ENCODE measurements around the gene RPS6KL1.

The RPS6KL1 gene

DNA sequence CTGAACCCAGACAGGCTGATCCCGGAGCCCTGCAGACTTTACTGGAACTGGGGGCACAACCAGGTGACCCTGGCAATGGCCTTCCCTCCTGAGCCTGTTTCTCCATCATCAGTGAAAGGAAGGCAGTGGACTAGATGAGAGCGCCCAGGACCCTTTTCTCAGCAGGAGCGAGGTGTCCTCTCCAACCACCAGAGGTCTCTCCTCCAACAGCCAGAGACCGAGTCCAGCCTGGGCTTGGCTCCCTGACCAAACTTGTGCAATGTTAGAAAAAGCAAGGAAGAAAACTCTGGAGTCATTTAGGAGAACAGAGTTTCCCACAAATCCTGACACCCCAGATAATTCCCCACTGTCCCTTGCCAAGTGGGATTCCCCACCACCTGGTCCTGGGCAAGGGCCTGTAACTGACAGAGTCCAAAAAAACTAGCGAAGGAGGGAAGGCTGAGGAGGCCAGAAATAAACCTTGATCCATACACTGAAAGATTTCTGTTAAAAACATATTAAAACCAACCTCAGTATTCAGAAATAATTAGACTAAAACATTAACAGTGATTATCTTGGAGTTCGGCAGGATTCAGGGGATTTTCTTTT, 9.0 kb downstream of the RPS6KL1 start:
- no peaks in the 10 kb centered on the region for H3K27me3 ChIP-seq (ENCODE audit: control insufficient read depth in 3 of 3, insufficient read depth in 3 of 3, low read depth in 1 of 3, low read length in 3 of 3)
- H3K18ac ChIP-seq (ENCODE audit: low read length) = no peak overlapping the region
- H2AK5ac ChIP-seq (ENCODE audit: low read depth, low read length) = no peak overlapping the region
- H3K23ac ChIP-seq (ENCODE audit: low read depth, low read length, poor library complexity) = no peak overlapping the region
- no peaks in the 10 kb centered on the region for H3K9me3 ChIP-seq (replicated peaks in 1 of 2; ENCODE audit: control insufficient read depth in 2 of 2, insufficient read depth in 1 of 2, low read depth in 1 of 2, low read length in 2 of 2)
- no peak overlapping the region for H4K8ac ChIP-seq (ENCODE audit: low read depth, low read length)
- H2BK12ac ChIP-seq (ENCODE audit: low read length) = no peak overlapping the region
- no peak overlapping the region for H2AFZ ChIP-seq (ENCODE audit: low read length)
- H3K9ac ChIP-seq (ENCODE audit: low read depth, low read length, poor library complexity) = no peak overlapping the region
- no peaks in the 10 kb centered on the region for H3K4me1 ChIP-seq (ENCODE audit: control insufficient read depth in 2 of 2, insufficient read depth in 1 of 2, low read depth in 1 of 2, low read length in 2 of 2)
- H3K4me2 ChIP-seq (ENCODE audit: insufficient read depth, low read length, poor library complexity, severe bottlenecking) = no peak overlapping the region
- no peak overlapping the region for H3K27ac ChIP-seq (replicated peaks; ENCODE audit: low read length)
- no peak overlapping the region for H2BK120ac ChIP-seq (ENCODE audit: low read depth, low read length)
- H2BK5ac ChIP-seq (ENCODE audit: low read length) = no peak overlapping the region
- no peak overlapping the region for H3K4me3 ChIP-seq (ENCODE audit: low read length in 2 of 2)
- WGBS, 2 donors (ENCODE audit: extremely low coverage in 2 of 2, insufficient read length in 2 of 2, insufficient replicate concordance in 1 of 2) = no CpG with 5 or more reads among the region's 6 CpGs
- no peak overlapping the region for H4K91ac ChIP-seq (ENCODE audit: low read depth, low read length, poor library complexity)
- peak; percentile 33 for DNase-seq (ENCODE audit: low spot score)
- H3K79me1 ChIP-seq (ENCODE audit: low read depth, low read length) = peaks cover 2% of the 10 kb centered on the region
- peaks cover 0 to under 1% of the 10 kb centered on the region in 2 donors for H3K36me3 ChIP-seq (replicated peaks in 1 of 2; ENCODE audit: control insufficient read depth in 2 of 2, insufficient read depth in 2 of 2, low read length in 2 of 2)
- no peak overlapping the region for H3K4ac ChIP-seq (ENCODE audit: low read length)
- no peak overlapping the region for H3K14ac ChIP-seq (ENCODE audit: low read length)
- H2BK15ac ChIP-seq (ENCODE audit: low read length) = no peak overlapping the region

DNA sequence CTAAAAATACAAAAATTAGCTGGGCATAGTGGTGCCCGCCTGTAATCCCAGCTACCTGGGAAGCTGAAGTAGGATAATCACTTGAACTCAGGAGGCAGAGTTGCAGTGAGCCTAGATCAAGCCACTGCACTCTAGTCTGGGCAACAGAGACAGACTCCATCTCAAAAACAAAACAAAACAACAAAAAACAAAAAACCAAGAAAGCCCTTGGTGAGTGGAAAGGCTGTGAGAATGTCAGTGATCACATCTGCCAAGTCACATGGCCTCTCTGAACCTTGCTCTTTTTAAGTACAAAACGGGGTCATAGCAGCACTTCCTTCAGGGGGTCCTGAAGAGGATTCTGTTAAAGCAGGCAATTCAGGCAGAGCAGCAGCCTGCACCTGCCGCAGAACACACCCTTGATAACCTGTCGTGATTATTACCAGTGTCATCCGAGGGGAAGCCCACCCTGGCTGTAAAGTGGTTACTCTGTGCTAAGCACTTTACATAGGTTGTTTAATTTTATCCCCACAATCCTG, 9.6 kb downstream of the RPS6KL1 start:
- Histone ChIP-seq H3K4me3 (ENCODE audit: low read length in 2 of 2) (no peak overlapping the region), H3K79me1 (ENCODE audit: low read depth, low read length) (peaks cover 2% of the 10 kb centered on the region), H2BK15ac (ENCODE audit: low read length) (no peak overlapping the region), H2BK5ac (ENCODE audit: low read length) (no peak overlapping the region), H2BK120ac (ENCODE audit: low read depth, low read length) (no peak overlapping the region), H3K14ac (ENCODE audit: low read length) (no peak overlapping the region), H3K18ac (ENCODE audit: low read length) (no peak overlapping the region), H3K36me3 (replicated peaks in 1 of 2; ENCODE audit: control insufficient read depth in 2 of 2, insufficient read depth in 2 of 2, low read length in 2 of 2) (no peaks in the 10 kb centered on the region), H2AK5ac (ENCODE audit: low read depth, low read length) (no peak overlapping the region), H3K9me3 (replicated peaks in 1 of 2; ENCODE audit: control insufficient read depth in 2 of 2, insufficient read depth in 1 of 2, low read depth in 1 of 2, low read length in 2 of 2) (no peaks in the 10 kb centered on the region), H3K9ac (ENCODE audit: low read depth, low read length, poor library complexity) (no peak overlapping the region), H3K4ac (ENCODE audit: low read length) (no peak overlapping the region), H3K27ac (replicated peaks; ENCODE audit: low read length) (no peak overlapping the region), H2BK12ac (ENCODE audit: low read length) (no peak overlapping the region), H4K91ac (ENCODE audit: low read depth, low read length, poor library complexity) (no peak overlapping the region), H3K4me2 (ENCODE audit: insufficient read depth, low read length, poor library complexity, severe bottlenecking) (no peak overlapping the region), H2AFZ (ENCODE audit: low read length) (no peak overlapping the region), H3K23ac (ENCODE audit: low read depth, low read length, poor library complexity) (no peak overlapping the region), H3K27me3 (ENCODE audit: control insufficient read depth in 3 of 3, insufficient read depth in 3 of 3, low read depth in 1 of 3, low read length in 3 of 3) (no peaks in the 10 kb centered on the region), H3K4me1 (ENCODE audit: control insufficient read depth in 2 of 2, insufficient read depth in 1 of 2, low read depth in 1 of 2, low read length in 2 of 2) (no peaks in the 10 kb centered on the region), H4K8ac (ENCODE audit: low read depth, low read length) (no peak overlapping the region)
- whole genome bisulfite sequencing, 2 donors (ENCODE audit: extremely low coverage in 2 of 2, insufficient read length in 2 of 2, insufficient replicate concordance in 1 of 2) = no CpG with 5 or more reads among the region's 5 CpGs
- DNase-seq (ENCODE audit: low spot score) = no peak

DNA sequence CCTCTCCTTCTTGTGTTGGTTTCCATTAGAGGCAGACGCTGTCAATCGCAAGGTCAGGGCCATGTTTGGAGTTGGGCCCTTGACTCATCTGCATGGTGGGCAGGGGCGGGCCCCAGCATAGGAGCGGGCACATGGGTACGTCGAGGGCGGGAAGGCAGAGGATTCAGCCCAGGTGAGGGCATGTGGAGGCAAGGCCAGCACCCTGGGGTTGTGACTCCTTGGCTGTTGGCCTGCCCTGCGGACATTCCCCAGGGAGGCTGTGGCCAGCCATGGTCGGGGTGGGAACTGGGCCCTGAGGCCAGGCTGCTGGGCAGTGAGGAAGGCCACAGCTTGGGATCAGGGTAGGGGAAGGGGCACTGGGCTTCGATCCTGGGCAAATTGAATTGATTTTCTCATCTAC, 10.3 kb downstream of the RPS6KL1 start:
- no peak overlapping the region for H3K9ac ChIP-seq (ENCODE audit: low read depth, low read length, poor library complexity)
- H3K27ac ChIP-seq (replicated peaks; ENCODE audit: low read length) = no peak overlapping the region
- no peak overlapping the region for H2BK5ac ChIP-seq (ENCODE audit: low read length)
- no peak overlapping the region for H2BK12ac ChIP-seq (ENCODE audit: low read length)
- no peak overlapping the region for H2BK15ac ChIP-seq (ENCODE audit: low read length)
- peaks cover 2% of the 10 kb centered on the region for H3K79me1 ChIP-seq (ENCODE audit: low read depth, low read length)
- H3K4me2 ChIP-seq (ENCODE audit: insufficient read depth, low read length, poor library complexity, severe bottlenecking) = no peak overlapping the region
- H3K18ac ChIP-seq (ENCODE audit: low read length) = peak overlapping the region; percentile 66
- no peak overlapping the region for H3K14ac ChIP-seq (ENCODE audit: low read length)
- peak overlapping the region in 1 of 2 donors; percentile 38 for H3K4me3 ChIP-seq (ENCODE audit: low read length in 2 of 2)
- no peak overlapping the region for H2AK5ac ChIP-seq (ENCODE audit: low read depth, low read length)
- H4K91ac ChIP-seq (ENCODE audit: low read depth, low read length, poor library complexity) = peak overlapping the region; percentile 65
- no CpG with 5 or more reads among the region's 10 CpGs for WGBS, 2 donors (ENCODE audit: extremely low coverage in 2 of 2, insufficient read length in 2 of 2, insufficient replicate concordance in 1 of 2)
- H3K36me3 ChIP-seq (replicated peaks in 1 of 2; ENCODE audit: control insufficient read depth in 2 of 2, insufficient read depth in 2 of 2, low read length in 2 of 2) = no peaks in the 10 kb centered on the region
- H3K23ac ChIP-seq (ENCODE audit: low read depth, low read length, poor library complexity) = no peak overlapping the region
- no peak overlapping the region for H3K4ac ChIP-seq (ENCODE audit: low read length)
- no peak for DNase-seq (ENCODE audit: low spot score)
- no peak overlapping the region for H4K8ac ChIP-seq (ENCODE audit: low read depth, low read length)
- H3K4me1 ChIP-seq (ENCODE audit: control insufficient read depth in 2 of 2, insufficient read depth in 1 of 2, low read depth in 1 of 2, low read length in 2 of 2) = no peaks in the 10 kb centered on the region
- no peaks in the 10 kb centered on the region for H3K9me3 ChIP-seq (replicated peaks in 1 of 2; ENCODE audit: control insufficient read depth in 2 of 2, insufficient read depth in 1 of 2, low read depth in 1 of 2, low read length in 2 of 2)
- H2AFZ ChIP-seq (ENCODE audit: low read length) = no peak overlapping the region
- no peaks in the 10 kb centered on the region for H3K27me3 ChIP-seq (ENCODE audit: control insufficient read depth in 3 of 3, insufficient read depth in 3 of 3, low read depth in 1 of 3, low read length in 3 of 3)
- H2BK120ac ChIP-seq (ENCODE audit: low read depth, low read length) = no peak overlapping the region

DNA sequence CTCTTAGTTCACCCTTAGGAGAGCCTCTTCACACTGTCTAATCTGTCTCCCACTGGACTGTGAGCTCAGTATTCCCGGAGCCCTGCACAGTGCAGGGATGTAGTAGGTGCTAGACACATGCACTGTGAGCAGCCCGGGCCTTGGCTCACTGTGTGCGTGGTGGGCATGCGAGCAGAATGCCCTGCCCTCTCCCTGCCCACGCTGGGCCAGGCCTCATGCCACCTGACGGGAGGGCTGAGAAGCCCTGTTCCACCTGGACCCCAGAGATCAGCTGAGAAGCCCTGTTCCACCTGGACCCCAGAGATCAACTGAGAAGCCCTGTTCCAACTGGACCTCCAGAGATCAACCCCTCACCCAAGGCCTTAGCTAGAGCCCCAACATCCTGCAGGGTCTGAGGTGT, 10.9 kb downstream of the RPS6KL1 start:
- Histone ChIP-seq H3K9me3 (replicated peaks in 1 of 2; ENCODE audit: control insufficient read depth in 2 of 2, insufficient read depth in 1 of 2, low read depth in 1 of 2, low read length in 2 of 2) (no peaks in the 10 kb centered on the region), H2BK120ac (ENCODE audit: low read depth, low read length) (no peak overlapping the region), H4K91ac (ENCODE audit: low read depth, low read length, poor library complexity) (no peak overlapping the region), H2BK12ac (ENCODE audit: low read length) (no peak overlapping the region), H2BK15ac (ENCODE audit: low read length) (no peak overlapping the region), H2AFZ (ENCODE audit: low read length) (no peak overlapping the region), H2AK5ac (ENCODE audit: low read depth, low read length) (no peak overlapping the region), H3K9ac (ENCODE audit: low read depth, low read length, poor library complexity) (no peak overlapping the region), H3K14ac (ENCODE audit: low read length) (no peak overlapping the region), H3K36me3 (replicated peaks in 1 of 2; ENCODE audit: control insufficient read depth in 2 of 2, insufficient read depth in 2 of 2, low read length in 2 of 2) (no peaks in the 10 kb centered on the region), H3K4me3 (ENCODE audit: low read length in 2 of 2) (peak overlapping the region in 1 of 2 donors; percentile 3), H3K4me2 (ENCODE audit: insufficient read depth, low read length, poor library complexity, severe bottlenecking) (no peak overlapping the region), H3K4me1 (ENCODE audit: control insufficient read depth in 2 of 2, insufficient read depth in 1 of 2, low read depth in 1 of 2, low read length in 2 of 2) (no peaks in the 10 kb centered on the region), H3K27ac (replicated peaks; ENCODE audit: low read length) (no peak overlapping the region), H3K18ac (ENCODE audit: low read length) (peak overlapping the region; percentile 53), H3K23ac (ENCODE audit: low read depth, low read length, poor library complexity) (peak overlapping the region; percentile 85), H3K4ac (ENCODE audit: low read length) (no peak overlapping the region), H3K27me3 (ENCODE audit: control insufficient read depth in 3 of 3, insufficient read depth in 3 of 3, low read depth in 1 of 3, low read length in 3 of 3) (no peaks in the 10 kb centered on the region), H2BK5ac (ENCODE audit: low read length) (peak overlapping the region; percentile 7), H4K8ac (ENCODE audit: low read depth, low read length) (no peak overlapping the region), H3K79me1 (ENCODE audit: low read depth, low read length) (no peaks in the 10 kb centered on the region)
- DNase-seq (ENCODE audit: low spot score) = no peak
- no CpG with 5 or more reads among the region's 6 CpGs for WGBS, 2 donors (ENCODE audit: extremely low coverage in 2 of 2, insufficient read length in 2 of 2, insufficient replicate concordance in 1 of 2)
